Measurements from ENCODE around the gene COL15A1.

COL15A1 gene

DNA sequence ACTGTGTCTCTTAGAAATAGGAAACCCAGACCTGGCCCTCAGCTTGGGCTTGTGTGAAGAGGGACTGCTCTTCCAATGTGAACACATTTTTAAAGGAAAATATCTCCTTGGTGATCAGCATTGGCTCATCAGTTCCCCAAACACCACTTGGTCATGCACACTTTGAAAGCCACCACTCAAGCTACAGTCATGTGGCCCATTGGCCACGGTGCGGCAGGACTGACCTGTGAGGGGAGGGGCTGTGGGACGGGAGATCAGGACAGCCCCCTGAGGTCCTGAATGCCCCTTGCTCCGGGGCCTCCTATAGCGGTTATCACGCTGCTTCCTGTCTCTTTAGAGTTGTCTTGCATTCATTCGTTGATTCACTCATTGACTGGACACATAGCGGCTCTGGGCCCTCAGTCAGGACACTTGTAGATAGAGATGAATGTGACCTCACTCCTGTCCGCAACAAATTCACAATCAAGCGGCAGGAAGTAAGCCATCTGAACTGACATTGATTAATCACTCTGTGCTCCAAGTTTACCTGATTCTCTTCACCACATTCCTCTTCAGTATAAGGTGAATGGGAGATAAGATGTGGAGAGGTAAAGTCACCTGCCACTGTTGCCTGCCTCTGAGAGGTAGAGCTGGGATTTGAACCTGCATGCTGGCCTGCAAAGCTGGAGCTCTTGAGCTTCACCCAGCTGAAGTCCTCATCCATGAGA is 73.1 kb downstream of the COL15A1 start:
- TF ChIP-seq CTCF (IDR thresholded peaks at IDR 0.05; ENCODE audit: control insufficient read depth, insufficient read depth, low read depth, low read length, missing control alignments): no peak
- DNase-seq (ENCODE audit: low read depth): no peak
- no peak overlapping the region for H3K4me3 ChIP-seq (ENCODE audit: control insufficient read depth, low read depth, low read length)

DNA sequence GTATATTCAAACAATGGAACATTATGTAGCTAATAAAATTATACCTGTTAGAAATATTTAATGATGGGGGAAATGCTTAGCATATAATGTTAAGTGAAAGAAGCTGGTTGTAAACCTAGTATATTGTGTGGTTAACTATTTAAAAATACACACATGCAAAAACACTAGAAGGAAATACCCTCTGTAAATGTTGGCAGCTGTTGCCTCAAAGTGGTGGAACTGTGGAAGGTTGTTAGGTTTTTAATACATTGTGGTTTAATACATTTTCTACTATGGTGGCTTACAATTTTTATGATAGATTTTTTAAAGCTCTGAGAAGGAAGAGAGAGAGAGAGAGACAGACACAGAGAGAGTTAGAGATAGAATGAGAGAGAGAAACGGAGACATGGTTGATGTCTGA is 74.9 kb downstream of the COL15A1 start:
- DNase-seq (ENCODE audit: low read depth): no peak
- no peak for TF ChIP-seq CTCF (IDR thresholded peaks at IDR 0.05; ENCODE audit: control insufficient read depth, insufficient read depth, low read depth, low read length, missing control alignments)
- no peak overlapping the region for H3K4me3 ChIP-seq (ENCODE audit: control insufficient read depth, low read depth, low read length)

DNA sequence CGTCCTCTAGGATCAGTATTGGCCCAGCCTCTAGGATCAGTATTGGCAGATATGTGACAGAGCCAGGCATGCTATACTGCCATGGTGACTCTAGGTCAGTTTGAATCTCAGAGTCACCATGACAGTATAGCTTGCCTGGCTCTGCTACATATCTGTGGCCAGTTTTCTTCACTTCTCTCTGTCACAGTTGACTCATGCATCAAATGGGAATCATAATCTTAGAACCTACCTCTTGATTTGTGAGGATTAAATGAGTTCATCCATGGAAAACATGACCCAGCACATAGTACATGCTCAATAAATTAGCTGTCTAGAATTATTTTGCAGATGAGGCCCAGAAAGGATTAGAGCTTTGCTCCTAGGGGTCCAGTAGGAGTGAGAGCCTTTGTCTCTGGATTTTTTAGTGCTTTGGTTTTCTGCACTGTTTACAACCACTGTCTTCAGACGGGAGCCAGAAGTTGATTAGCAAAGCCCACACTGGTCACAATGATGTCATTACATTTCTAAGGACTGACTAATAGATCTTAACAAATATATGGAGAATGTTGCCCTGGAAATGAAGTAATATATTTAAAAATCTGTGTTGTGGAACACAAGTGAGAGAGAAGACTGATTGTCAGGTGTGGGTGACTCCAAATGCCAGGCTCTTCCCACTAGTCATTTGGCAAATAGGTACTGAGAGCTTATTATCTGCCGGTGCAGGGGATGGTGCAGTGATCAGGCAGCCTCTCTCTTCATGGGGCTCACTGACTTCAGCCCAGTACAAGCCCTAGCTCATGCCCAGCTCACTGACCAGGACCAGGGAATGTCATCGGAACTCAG is 76.0 kb downstream of the COL15A1 start:
- DNase-seq (ENCODE audit: low read depth): peak; percentile 95

DNA sequence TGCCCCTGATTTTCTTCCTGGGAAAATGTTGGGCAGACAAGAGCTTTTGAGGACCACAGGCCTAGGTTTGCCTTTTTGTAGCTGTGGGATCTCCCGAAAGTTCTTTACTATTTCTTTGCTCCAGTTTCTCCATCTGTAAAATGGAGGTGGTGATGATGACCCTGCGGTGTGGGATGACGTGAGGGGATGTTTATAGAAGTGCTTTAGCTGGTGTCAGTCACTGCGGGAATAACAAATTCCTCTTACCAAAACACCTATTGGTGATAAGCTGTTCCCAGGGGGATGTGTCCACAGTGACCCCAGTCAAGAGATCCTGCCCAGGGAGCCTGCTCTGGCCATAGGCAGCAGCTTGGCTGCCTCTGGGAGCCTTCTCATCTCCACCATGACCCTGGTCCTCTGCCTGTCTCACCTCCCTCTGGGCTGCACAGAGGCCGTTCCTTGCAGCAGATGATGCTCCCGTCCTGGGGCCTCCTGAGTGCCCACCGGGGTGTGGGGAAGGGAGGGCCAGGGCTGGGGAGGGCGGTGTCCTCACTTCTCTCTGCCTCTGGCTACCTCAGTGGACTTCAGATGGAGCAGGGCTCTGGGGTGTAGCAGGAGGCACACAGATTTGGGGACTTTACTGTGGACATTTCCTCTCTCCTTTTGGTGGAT is 77.2 kb downstream of the COL15A1 start:
- TF ChIP-seq CTCF (IDR thresholded peaks at IDR 0.05; ENCODE audit: control insufficient read depth, insufficient read depth, low read depth, low read length, missing control alignments): no peak
- H3K4me3 ChIP-seq (ENCODE audit: control insufficient read depth, low read depth, low read length): no peak overlapping the region
- no peak for DNase-seq (ENCODE audit: low read depth)

More for the DNA sequence above, 76.0 kb downstream of the COL15A1 start:
- no peak for TF ChIP-seq CTCF (IDR thresholded peaks at IDR 0.05; ENCODE audit: control insufficient read depth, insufficient read depth, low read depth, low read length, missing control alignments)
- no peak overlapping the region for H3K4me3 ChIP-seq (ENCODE audit: control insufficient read depth, low read depth, low read length)

GRCh38 chr9:99021512-99021911 is 77.8 kb downstream of the COL15A1 start:
- DNase-seq (ENCODE audit: low read depth): no peak
- no peak overlapping the region for H3K4me3 ChIP-seq (ENCODE audit: control insufficient read depth, low read depth, low read length)
- TF ChIP-seq CTCF (IDR thresholded peaks at IDR 0.05; ENCODE audit: control insufficient read depth, insufficient read depth, low read depth, low read length, missing control alignments): no peak

- TF ChIP-seq CTCF (IDR thresholded peaks at IDR 0.05; ENCODE audit: control insufficient read depth, insufficient read depth, low read depth, low read length, missing control alignments): no peak
- H3K4me3 ChIP-seq (ENCODE audit: control insufficient read depth, low read depth, low read length): no peak overlapping the region
These were observed 79.5 kb downstream of the COL15A1 start for GRCh38 chr9:99023231-99023630.

More at GRCh38 chr9:99023231-99023630, 79.5 kb downstream of the COL15A1 start:
- DNase-seq (ENCODE audit: low read depth): no peak

All from AG09309 (cell line).